Thyroid gland (tissue), 4 donors: ENCODE results near the gene ZNF718. TPM values are rescaled to one million over a fixed set of nuclear protein-coding genes. Genes with fewer than 3 reads are reported as not detected.
A peak's percentile ranks its signal among the peaks of the same experiment; 100 is the strongest.

Experiments
- DNase-seq, 2 donors: peaks; one replicate each; pipeline ENCODE4 v3.0.0-alpha.2; 2019
- H3K27ac ChIP-seq, 3 donors: fragments of 200-600 bp; sonication (generic); 1 replicate in 2 of 3; 2 replicates in 1 of 3; pipeline ENCODE4 v1.5.1; 2016 to 2019; ENCODE audit warnings: mild to moderate bottlenecking in 1 of 3, moderate library complexity in 1 of 3
- H3K27me3 ChIP-seq: fragments of 200-600 bp; sonication (generic); one replicate; pipeline ENCODE4 v1.5.1; 2019
- H3K36me3 ChIP-seq, 2 donors: fragments of 200-600 bp; sonication (generic); one replicate each; pipeline ENCODE4 v1.5.1; 2016 to 2019
- H3K4me1 ChIP-seq, 2 donors: fragments of 200-600 bp; sonication (generic); one replicate each; pipeline ENCODE4 v1.5.1; 2017 to 2019
- H3K4me3 ChIP-seq, 3 donors: fragments of 200-600 bp; sonication (generic); replicated peaks in 1 of 3; 1 replicate in 2 of 3; 2 replicates in 1 of 3; pipeline ENCODE4 v1.5.1; 2016; ENCODE audit warnings: mild to moderate bottlenecking in 1 of 3
- H3K9me3 ChIP-seq: fragments of 200-600 bp; sonication (generic); one replicate; pipeline ENCODE4 v1.5.1; 2017
- CTCF ChIP-seq, 6 experiments: fragments of 200-600 bp in 3 of 6; fragments of 450-650 bp in 3 of 6; sonication (generic) in 3 of 6; IDR thresholded peaks; one replicate each; pipeline ENCODE4 v1.5.1; 2016 to 2019; ENCODE audit warnings: antibody characterized with exemption in 6 of 6, mild to moderate bottlenecking in 2 of 6, inconsistent platforms in 1 of 6, moderate library complexity in 1 of 6
- POLR2A ChIP-seq, 2 donors: fragments of 450-650 bp; IDR thresholded peaks; one replicate each; pipeline ENCODE4 v1.6.1; 2017; ENCODE audit warnings: antibody characterized with exemption in 2 of 2, mild to moderate bottlenecking in 2 of 2, moderate library complexity in 1 of 2
- WGBS, 2 donors: methylation state at CpG; one replicate each; pipeline ENCODE4 v1.1.5; 2017; 5-methylcytosine and 5-hydroxymethylcytosine counted together
- intact Hi-C: fragments of 100-400 bp; cut with DNase I; formaldehyde crosslinking; loops from one replicate; pipeline ENCODE4 v1.15.1; 2023
- total RNA-seq, 4 donors: library from RNA; depleted of rRNA; stranded (reverse); fragments of >200 nt; gene quantifications; one replicate each; pipeline ENCODE4 v1.2.3, GENCODE V29; 2016

Gene ZNF718
- total RNA-seq, 4 donors from 2014 or later, result 13.7 to 30.4 (median 23.4) TPM

- 57 to 58% methylated on average over 5 of the region's 5 CpGs for WGBS, 2 donors
- Histone ChIP-seq H3K27me3 (no peaks in the 10 kb centered on the region), H3K27ac (peak overlapping the region in 2 of 3 donors; percentile 78 to 92), H3K9me3 (no peaks in the 10 kb centered on the region), H3K4me1 (peaks cover 10% of the 10 kb centered on the region in 2 donors), H3K4me3 (peak overlapping the region in 2 of 3 donors; percentile 49 to 88), H3K36me3 (no peaks in the 10 kb centered on the region)
- DNase-seq, result peak; percentile 32 to 38
- TF ChIP-seq CTCF (IDR thresholded peaks at IDR 0.05) (no peak), POLR2A (IDR thresholded peaks at IDR 0.05) (no peak)
- intact Hi-C loops, result no loop called here
Observed at GRCh38 chr4:125833-126232, 1.5 kb downstream of the ZNF718 start.

- no peak for DNase-seq
- TF ChIP-seq POLR2A (IDR thresholded peaks at IDR 0.05), result no peak
- no peak for TF ChIP-seq CTCF (IDR thresholded peaks at IDR 0.05)
- H3K27ac ChIP-seq, result no peak overlapping the region
- H3K4me1 ChIP-seq, result no peaks in the 10 kb centered on the region
- no peaks in the 10 kb centered on the region for H3K27me3 ChIP-seq
- intact Hi-C loops, result no loop called here
- no peaks in the 10 kb centered on the region for H3K9me3 ChIP-seq
- WGBS, 2 donors, result 95 to 100% methylated on average over 1 of the region's 1 CpG
- peaks cover 14 to 31% of the 10 kb centered on the region in 2 donors for H3K36me3 ChIP-seq
- H3K4me3 ChIP-seq, result no peak overlapping the region
Observed at GRCh38 chr4:132483-132882, 8.2 kb downstream of the ZNF718 start.

GRCh38 chr4:138935-139334 lies 14.6 kb downstream of the ZNF718 start:
- no peaks in the 10 kb centered on the region for H3K9me3 ChIP-seq
- H3K36me3 ChIP-seq, result peaks cover 17 to 46% of the 10 kb centered on the region in 2 donors
- no peak overlapping the region for H3K27ac ChIP-seq
- DNase-seq, result no peak
- H3K4me1 ChIP-seq, result no peaks in the 10 kb centered on the region
- no peak for TF ChIP-seq CTCF (IDR thresholded peaks at IDR 0.05)
- no peak for TF ChIP-seq POLR2A (IDR thresholded peaks at IDR 0.05)
- no peak overlapping the region for H3K4me3 ChIP-seq
- no peaks in the 10 kb centered on the region for H3K27me3 ChIP-seq
- intact Hi-C loops, result no loop called here
- WGBS, 2 donors, result 91 to 97% methylated on average over 3 of the region's 3 CpGs

- no peak for DNase-seq
- Histone ChIP-seq H3K27me3 (no peaks in the 10 kb centered on the region), H3K4me1 (no peaks in the 10 kb centered on the region), H3K27ac (no peak overlapping the region), H3K9me3 (no peaks in the 10 kb centered on the region), H3K36me3 (peaks cover 16 to 41% of the 10 kb centered on the region in 2 donors), H3K4me3 (no peak overlapping the region)
- no peak for TF ChIP-seq CTCF (IDR thresholded peaks at IDR 0.05)
- no peak for TF ChIP-seq POLR2A (IDR thresholded peaks at IDR 0.05)
- intact Hi-C loops, result no loop called here
- WGBS, 2 donors, result 97% methylated on average over 8 of the region's 8 CpGs
Observed at GRCh38 chr4:139691-140090, 15.4 kb downstream of the ZNF718 start.

GRCh38 chr4:146621-147020 lies 22.3 kb downstream of the ZNF718 start:
- TF ChIP-seq POLR2A (IDR thresholded peaks at IDR 0.05) (no peak), CTCF (IDR thresholded peaks at IDR 0.05) (no peak)
- DNase-seq, result no peak
- intact Hi-C loops, result no loop called here
- H3K27ac ChIP-seq, result no peak overlapping the region
- H3K4me1 ChIP-seq, result no peaks in the 10 kb centered on the region
- no peaks in the 10 kb centered on the region for H3K27me3 ChIP-seq
- WGBS, 2 donors, result 91 to 95% methylated on average over 1 of the region's 1 CpG
- no peak overlapping the region for H3K4me3 ChIP-seq
- H3K36me3 ChIP-seq, result no peaks in the 10 kb centered on the region
- H3K9me3 ChIP-seq, result no peaks in the 10 kb centered on the region
